Cardiac muscle cell (in vitro differentiated cells and primary cell): ENCODE data around the gene HCRT. TPM values are rescaled to one million over a fixed set of nuclear protein-coding genes. Genes with fewer than 3 reads are reported as not detected.
"Not testable (repeated sequence)": the region's sequence is repeated elsewhere in the genome, so short reads cannot be mapped to it uniquely, and the experiment has no call there.

Experiments used
- DNase-seq, 2 donors: peaks; one replicate each; pipeline versions ENCODE4 v3.0.0 to v3.0.0-alpha.2; 2010 to 2017; ENCODE audit warnings: low read depth in 1 of 2, low spot score in 1 of 2
- H3K27ac ChIP-seq: fragments of 200-600 bp; sonication (generic); 2 replicates; pipeline ENCODE4 v1.5.1; 2016
- H3K27me3 ChIP-seq: fragments of 200-600 bp; sonication (generic); 2 replicates; pipeline ENCODE4 v1.6.0; 2016; ENCODE audit warnings: control low read depth
- H3K36me3 ChIP-seq: fragments of 200-600 bp; sonication (generic); 2 replicates; pipeline ENCODE4 v1.5.1; 2016; ENCODE audit warnings: control low read depth
- H3K4me1 ChIP-seq: fragments of 200-600 bp; sonication (generic); 2 replicates; pipeline ENCODE4 v1.8.1; 2017; ENCODE audit warnings: low read depth, mild to moderate bottlenecking, mixed run types
- H3K4me3 ChIP-seq: fragments of 200-600 bp; sonication (generic); 2 replicates; pipeline ENCODE4 v1.5.1; 2016; ENCODE audit warnings: mild to moderate bottlenecking
- H3K9me3 ChIP-seq: fragments of 200-600 bp; sonication (generic); 2 replicates; pipeline ENCODE4 v1.5.1; 2017; ENCODE audit warnings: low read depth, mild to moderate bottlenecking, control low read depth
- polyA plus RNA-seq: library from polyadenylated mRNA; unstranded; fragments of >200 nt; fragmentation: Nextera tagmentation; extraction: Ambion mirVana; gene quantifications from 2 replicates; pipeline ENCODE4 v1.2.1, GENCODE V29; 2016
- total RNA-seq: library from RNA; depleted of rRNA; stranded (reverse); fragments of >200 nt; gene quantifications from 2 replicates; pipeline ENCODE4 v1.2.3, GENCODE V29; 2016
- TF ChIP-seq, protein P1 (sequence below): IDR thresholded peaks from 2 replicates; pipeline ENCODE4 v1.5.1; 2012; ENCODE audit warnings: low read depth, mild to moderate bottlenecking, low read length

Gene HCRT
- total and polyA plus RNA-seq, 2 experiments from 2014 or later = 1.3 TPM; not detected in 1

DNA sequence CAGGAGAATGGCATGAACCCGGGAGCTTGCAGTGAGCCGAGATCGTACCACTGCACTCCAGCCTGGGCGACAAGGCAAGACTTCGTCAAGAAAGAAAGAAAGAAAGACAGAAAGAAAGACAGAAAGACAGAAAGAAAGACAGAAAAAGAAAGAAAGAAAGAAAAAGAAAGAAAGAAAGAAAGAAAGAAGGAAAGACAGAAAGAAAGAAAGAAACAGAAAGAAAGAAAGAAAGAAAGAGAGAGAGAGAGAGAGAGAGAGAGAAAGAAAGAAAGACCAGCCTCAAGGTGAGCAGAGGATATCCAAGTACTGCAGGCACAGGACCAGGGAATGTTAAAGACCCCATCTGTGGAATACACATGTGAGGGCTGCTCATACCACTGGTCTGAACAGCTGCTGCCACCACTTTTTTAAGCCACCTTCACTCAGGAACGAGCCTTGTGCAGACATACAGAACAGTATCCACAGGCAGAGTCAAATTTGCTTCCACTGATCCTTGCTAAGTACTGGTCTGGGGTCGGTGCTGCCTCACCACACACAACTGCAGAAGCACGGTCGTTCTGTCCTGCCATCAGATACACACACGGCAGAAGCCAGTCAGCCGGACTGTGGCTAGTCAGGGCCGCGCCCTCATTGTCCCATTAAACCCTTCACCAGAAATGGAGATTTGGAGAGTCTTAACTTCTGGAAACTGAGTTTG lies 38.2 kb downstream of the HCRT start:
- no peaks in the 10 kb centered on the region for H3K27me3 ChIP-seq
- H3K9me3 ChIP-seq = no peaks in the 10 kb centered on the region
- H3K27ac ChIP-seq = no peak overlapping the region
- no peaks in the 10 kb centered on the region for H3K36me3 ChIP-seq
- H3K4me3 ChIP-seq = no peak overlapping the region
- TF ChIP-seq, protein P1, sequence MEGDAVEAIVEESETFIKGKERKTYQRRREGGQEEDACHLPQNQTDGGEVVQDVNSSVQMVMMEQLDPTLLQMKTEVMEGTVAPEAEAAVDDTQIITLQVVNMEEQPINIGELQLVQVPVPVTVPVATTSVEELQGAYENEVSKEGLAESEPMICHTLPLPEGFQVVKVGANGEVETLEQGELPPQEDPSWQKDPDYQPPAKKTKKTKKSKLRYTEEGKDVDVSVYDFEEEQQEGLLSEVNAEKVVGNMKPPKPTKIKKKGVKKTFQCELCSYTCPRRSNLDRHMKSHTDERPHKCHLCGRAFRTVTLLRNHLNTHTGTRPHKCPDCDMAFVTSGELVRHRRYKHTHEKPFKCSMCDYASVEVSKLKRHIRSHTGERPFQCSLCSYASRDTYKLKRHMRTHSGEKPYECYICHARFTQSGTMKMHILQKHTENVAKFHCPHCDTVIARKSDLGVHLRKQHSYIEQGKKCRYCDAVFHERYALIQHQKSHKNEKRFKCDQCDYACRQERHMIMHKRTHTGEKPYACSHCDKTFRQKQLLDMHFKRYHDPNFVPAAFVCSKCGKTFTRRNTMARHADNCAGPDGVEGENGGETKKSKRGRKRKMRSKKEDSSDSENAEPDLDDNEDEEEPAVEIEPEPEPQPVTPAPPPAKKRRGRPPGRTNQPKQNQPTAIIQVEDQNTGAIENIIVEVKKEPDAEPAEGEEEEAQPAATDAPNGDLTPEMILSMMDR = no peak
- H3K4me1 ChIP-seq = peaks cover 13% of the 10 kb centered on the region
- no peak for DNase-seq

DNA sequence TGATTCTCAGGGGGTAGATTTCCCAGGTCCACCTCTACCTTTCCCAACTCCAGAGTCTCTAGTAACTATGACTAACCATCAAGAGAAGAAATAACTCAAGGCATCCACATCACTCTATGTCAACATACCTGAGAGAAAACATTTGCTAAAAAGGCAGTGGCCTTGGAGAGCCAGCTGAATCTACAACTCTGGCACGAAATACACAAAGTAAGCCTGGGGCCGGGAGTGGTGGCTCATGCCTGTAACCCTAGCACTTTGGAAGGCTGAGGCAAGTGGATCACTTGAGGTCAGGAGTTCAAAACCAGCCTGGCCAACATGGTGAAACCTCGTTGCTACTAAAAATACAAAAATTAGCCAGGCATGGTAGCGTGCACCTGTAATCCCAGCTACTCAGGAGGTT lies 42.1 kb downstream of the HCRT start:
- H3K4me3 ChIP-seq, H3K9me3 ChIP-seq, H3K36me3 ChIP-seq, DNase-seq, H3K27me3 ChIP-seq: not testable (repeated sequence)
- peak overlapping the region; percentile 85 for H3K27ac ChIP-seq
- H3K4me1 ChIP-seq = peaks cover 24% of the 10 kb centered on the region

DNA sequence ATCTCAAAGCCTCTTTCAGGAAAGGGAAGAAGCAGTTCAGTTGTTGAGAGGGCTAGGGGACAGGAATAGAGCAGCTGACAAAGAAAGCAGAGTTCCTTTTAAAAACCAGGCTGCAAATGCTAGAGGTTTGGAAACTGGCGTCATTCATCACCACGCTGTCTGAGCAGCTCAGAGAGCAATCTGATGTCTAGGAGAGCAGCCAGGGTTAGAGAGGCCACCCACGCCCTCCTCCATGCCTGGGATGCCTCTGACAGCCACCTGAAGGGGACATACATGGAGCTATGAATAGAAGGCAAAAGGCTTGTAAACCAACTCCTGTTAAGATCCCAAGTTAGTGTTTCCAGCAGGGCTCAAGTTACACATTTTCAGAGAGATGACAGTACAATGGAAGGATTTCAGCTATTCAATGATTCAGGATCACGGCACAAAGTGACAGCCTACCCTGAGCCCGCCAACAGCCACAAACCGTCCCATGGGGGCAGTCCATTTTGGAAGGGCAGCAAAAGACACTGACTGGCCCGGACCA lies 42.8 kb downstream of the HCRT start:
- H3K4me3 ChIP-seq = no peak overlapping the region
- H3K27me3 ChIP-seq = no peaks in the 10 kb centered on the region
- H3K27ac ChIP-seq = peak overlapping the region; percentile 85
- TF ChIP-seq, protein P1 = no peak
- DNase-seq = peak; percentile 16 to 82
- no peaks in the 10 kb centered on the region for H3K9me3 ChIP-seq
- no peaks in the 10 kb centered on the region for H3K36me3 ChIP-seq
- peaks cover 24% of the 10 kb centered on the region for H3K4me1 ChIP-seq

DNA sequence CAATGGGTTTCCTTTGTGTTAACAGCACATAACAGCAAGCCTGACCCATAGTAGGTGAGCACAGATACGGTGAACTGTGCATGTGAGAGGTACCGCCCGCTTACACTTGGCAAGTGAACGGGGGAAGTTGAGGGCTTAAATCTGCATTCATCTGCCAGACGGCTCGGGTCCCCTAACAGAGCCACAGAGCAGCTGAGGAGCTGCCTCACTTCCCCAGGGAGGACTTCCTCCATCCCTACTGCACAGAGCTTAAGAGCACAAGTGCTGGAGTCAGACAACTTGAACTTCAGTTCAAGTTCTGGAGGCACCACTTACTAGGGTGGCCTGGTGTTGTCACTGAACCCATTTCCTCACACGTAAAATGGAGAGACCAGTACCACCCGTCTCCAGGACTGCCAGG lies 43.9 kb downstream of the HCRT start:
- no peaks in the 10 kb centered on the region for H3K9me3 ChIP-seq
- no peaks in the 10 kb centered on the region for H3K27me3 ChIP-seq
- peaks cover 24% of the 10 kb centered on the region for H3K4me1 ChIP-seq
- H3K4me3 ChIP-seq = no peak overlapping the region
- peak overlapping the region; percentile 85 for H3K27ac ChIP-seq
- H3K36me3 ChIP-seq = no peaks in the 10 kb centered on the region
- no peak for DNase-seq
- TF ChIP-seq, protein P1 = no peak

DNA sequence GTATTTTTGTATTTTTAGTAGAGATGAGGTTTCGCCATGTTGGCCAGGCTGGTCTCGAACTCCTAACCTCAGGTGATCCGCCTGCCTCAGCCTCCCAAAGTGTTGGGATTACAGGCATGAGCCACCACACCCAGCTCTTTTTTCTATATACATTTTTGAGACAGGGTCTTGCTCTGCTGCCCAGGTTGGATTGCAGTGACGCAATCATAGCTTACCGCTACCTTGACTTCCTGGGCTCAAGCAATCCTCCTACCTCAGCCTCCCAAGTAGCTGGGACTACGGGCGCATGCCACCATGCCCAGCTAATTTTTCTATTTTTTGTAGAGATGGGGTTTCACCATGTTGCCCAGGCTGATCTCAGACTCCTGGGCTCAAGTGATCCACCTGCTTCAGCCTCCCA lies 44.6 kb downstream of the HCRT start:
- not testable (repeated sequence) for H3K9me3 ChIP-seq, H3K4me3 ChIP-seq, DNase-seq, H3K36me3 ChIP-seq, H3K27me3 ChIP-seq
- H3K27ac ChIP-seq = peak overlapping the region; percentile 85
- peaks cover 28% of the 10 kb centered on the region for H3K4me1 ChIP-seq

DNA sequence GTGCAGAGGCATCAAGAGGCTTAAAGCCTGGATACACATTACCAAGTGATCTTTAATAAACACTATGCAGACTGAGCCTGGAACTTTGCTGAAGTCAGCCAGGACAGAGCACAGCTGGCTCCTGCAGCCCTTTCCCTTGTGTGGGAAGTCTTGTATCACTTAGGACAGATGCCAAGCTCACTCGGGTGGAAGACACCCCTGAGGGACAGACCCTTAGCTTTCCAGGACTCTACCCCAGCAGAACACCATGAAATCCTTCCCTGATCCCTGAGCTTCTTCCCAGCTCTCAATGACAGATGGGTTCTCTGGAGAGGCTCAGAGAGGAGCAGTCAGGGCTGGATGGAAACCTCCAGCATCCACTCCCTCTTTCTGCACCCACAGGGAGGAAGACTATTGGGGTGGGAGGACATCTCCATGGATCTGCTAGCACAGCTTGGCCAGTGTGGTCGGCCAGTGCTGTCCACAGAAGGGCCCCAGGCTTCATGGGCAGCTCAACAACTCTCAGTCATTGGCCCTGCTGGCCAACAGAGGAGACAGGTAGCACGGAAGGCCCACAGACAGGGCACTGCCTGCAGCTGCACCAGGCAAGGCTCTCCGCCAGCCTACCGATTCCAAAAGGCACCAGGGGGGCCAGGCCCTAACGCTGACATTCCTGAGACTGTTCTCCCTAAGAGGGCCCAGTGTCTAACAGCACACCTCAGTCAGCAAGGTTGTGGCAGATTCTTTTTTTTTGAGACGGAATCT lies 46.3 kb downstream of the HCRT start:
- peak in 1 of 2 donors; percentile 37 for DNase-seq
- Histone ChIP-seq H3K36me3 (no peaks in the 10 kb centered on the region), H3K27ac (peak overlapping the region; percentile 40), H3K9me3 (no peaks in the 10 kb centered on the region), H3K4me1 (peaks cover 32% of the 10 kb centered on the region), H3K4me3 (no peak overlapping the region), H3K27me3 (no peaks in the 10 kb centered on the region)
- TF ChIP-seq, protein P1 = no peak
